HG03060 (cell line): ENCODE results near the gene KIF12.
"Not testable (repeated sequence)": the region's sequence is repeated elsewhere in the genome, so short reads cannot be mapped to it uniquely, and the experiment has no call there.

ENCODE experiments used
- ATAC-seq: cut with Tn5 transposase; IDR thresholded peaks from one replicate; pipeline ENCODE4 v1.9.1; 2021; ENCODE audit warnings: low read depth, moderate number of reproducible peaks; ENCODE audit not compliant: unreplicated experiment

Gene KIF12

DNA sequence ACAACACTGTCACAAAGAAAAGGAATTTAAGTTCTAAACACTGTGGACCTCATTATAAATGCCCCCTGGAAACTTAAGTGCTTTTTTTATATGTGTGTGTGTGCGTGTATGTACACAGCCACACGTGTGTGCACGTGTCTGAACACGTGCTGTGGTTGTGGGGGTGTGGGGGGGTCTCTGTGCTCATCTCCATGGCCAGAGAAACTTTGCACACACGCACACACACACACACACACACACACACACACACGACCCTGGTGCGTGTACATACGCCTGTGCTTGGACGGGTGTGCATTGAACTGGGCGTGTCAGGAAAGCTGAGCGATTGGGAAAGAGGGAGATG, 48.9 kb downstream of the KIF12 start:
- no peak for ATAC-seq

DNA sequence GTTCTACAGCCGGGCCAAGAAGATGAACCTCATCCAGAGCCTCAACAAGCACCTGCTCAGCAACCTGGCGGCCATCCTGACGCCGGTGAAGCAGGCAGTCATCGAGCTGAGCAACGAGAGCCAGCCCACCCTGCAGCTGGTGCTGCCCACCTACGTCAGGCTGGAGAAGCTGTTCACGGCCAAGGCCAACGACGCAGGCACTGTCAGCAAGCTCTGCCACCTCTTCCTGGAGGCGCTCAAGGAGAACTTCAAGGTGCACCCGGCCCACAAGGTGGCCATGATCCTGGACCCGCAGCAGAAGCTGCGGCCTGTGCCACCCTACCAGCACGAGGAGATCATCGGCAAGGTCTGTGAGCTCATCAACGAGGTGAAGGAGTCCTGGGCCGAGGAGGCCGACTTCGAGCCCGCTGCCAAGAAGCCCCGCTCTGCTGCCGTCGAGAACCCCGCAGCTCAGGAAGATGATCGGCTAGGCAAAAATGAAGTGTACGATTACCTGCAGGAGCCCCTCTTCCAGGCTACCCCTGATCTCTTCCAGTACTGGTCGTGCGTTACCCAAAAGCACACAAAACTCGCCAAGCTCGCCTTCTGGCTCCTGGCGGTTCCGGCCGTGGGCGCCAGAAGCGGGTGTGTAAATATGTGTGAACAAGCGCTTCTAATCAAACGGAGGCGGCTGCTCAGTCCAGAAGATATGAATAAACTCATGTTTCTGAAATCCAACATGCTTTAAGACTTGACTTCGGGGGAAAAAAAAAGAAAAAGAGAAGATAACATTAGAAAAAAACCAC, 49.5 kb downstream of the KIF12 start:
- ATAC-seq = no peak

DNA sequence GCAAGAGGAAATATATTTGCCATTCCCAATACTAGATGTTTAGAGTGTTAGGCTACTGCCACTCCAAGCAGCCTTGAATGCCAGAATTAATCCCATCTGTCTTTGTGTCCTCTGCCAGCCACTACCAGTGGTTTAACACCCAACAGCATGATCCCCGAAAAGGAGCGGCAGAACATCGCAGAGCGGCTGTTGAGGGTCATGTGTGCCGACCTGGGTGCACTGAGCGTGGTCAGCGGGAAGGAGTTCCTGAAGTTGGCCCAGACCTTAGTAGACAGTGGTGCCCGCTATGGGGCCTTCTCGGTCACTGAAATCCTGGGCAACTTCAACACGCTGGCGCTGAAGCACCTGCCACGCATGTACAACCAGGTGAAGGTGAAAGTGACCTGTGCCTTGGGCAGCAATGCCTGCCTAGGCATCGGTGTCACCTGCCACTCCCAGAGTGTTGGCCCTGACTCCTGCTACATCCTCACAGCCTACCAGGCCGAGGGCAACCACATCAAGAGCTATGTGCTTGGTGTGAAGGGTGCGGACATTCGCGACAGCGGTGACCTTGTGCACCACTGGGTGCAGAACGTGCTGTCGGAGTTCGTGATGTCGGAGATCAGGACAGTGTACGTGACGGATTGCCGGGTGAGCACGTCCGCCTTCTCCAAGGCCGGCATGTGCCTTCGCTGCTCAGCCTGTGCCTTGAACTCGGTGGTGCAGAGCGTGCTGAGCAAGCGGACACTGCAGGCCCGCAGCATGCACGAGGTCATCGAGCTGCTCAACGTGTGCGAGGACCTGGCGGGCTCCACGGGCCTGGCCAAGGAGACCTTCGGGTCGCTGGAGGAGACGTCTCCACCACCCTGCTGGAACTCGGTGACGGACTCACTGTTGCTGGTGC, 50.3 kb downstream of the KIF12 start:
- no peak for ATAC-seq

DNA sequence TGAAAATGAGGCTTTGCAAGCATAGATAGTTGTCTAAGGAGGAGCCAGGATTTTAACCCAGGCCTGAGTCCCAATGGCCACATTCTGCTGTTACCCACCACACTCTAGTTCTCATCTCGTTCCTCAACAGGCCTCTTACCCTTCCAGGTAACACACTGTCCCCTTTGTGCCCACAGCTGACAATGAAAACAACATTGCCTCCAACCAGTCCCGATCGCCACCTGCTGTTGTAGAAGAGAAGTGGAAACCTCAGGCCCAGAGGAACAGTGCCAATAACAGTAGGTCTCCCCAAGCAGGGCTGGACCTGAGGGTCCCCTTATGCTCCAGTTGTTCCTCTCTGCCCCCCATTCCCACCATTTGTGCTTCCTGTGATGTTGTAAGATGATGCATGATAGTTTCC, 51.4 kb downstream of the KIF12 start:
- no peak for ATAC-seq

DNA sequence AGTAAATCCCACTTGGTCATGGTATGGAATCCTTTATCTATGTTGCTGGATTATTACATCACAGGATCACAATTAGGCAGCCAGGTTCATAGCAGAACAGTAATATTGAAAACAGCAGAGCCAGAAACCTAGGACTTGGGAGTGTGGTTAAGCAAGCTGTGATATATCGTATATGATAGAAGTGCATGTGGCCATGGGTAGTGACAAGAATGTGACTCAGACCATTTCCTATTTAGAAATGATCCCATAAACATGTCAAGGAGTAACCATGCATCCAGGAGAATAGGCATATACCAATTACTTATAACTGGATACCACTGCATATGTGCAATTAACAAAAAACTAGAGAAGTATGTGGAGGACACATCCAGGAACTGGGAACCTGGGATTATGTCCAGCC, 52.2 kb downstream of the KIF12 start:
- no peak for ATAC-seq

DNA sequence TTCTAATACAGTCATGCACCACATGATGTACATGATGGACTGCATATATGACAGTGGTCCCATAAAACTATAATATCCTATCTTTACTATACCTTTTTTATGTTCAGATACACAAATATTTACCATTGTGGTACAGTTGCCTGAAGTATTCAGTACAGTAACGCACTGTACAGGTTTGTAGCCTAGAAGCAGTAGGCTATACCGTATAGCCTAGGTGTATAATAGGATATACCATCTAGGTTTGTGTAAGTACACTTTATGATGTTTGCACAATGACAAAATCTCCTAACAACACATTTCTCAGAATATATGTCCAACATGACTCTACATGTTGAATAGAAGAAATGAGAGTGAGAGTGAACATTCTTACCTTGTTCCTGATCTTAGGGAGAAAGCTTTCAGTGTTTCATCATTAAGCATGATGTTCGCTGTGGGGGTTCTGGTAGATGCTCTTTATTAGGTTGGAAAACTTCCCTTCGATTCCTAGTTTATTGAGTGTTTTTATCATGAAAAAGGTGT, 52.8 kb downstream of the KIF12 start:
- ATAC-seq = no peak

DNA sequence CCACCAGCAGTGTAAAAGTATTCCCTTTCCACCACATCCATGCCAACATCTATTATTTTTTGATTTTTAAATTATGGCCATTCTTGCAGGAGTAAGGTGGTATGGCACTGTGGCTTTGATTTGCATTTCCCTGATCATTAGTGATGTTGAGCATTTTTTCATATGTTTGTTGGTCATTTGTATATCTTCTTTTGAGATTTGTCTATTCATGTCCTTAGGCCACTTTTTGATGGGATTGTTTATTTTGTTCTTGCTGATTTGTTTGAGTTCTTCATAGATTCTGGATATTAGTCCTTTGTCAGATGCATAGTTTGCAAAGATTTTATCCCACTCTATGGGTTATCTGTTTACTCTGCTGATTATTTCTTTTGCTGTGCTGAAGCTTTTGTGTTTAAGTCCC, 55.4 kb downstream of the KIF12 start:
- not testable (repeated sequence) for ATAC-seq
